ENCODE data around the gene HLCS. TPM values are rescaled to one million over a fixed set of nuclear protein-coding genes. Genes with fewer than 3 reads are reported as not detected.

Gene HLCS
- total RNA-seq, 1 donor from 2014 or later, result 25.0 TPM

- H3F3A ChIP-seq (ENCODE audit: low read depth), result peaks cover 14% of the 10 kb centered on the region
- H3K9me3 ChIP-seq (ENCODE audit: low read depth), result no peaks in the 10 kb centered on the region
Observed at GRCh38 chr21:36949171-36950141, 17.0 kb downstream of the HLCS start.

DNA sequence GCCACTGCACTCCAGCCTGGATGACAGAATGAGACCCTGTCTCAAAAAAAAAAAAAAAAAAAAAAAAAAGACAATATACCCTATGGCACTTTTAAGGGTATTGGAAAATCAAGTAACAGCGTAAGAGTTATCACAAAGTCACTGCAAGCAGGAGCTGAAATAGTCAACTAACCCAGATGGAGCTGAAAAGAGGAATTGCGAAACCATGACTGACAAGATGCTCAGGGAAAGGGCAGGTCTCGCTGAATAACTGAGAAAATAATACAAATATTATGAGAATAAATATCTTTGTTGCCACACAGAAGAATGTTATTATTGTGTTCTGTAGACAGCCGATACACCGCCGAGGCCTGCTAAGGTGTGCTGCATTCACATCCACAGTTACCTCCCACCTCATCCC is 17.8 kb downstream of the HLCS start:
- Histone ChIP-seq H2AFZ (replicated peaks) (no peak overlapping the region), H3K36me3 (no peaks in the 10 kb centered on the region), H3F3A (ENCODE audit: low read depth) (peaks cover 14% of the 10 kb centered on the region), H3K4me1 (peaks cover 13% of the 10 kb centered on the region), H3K79me2 (ENCODE audit: low read depth) (no peaks in the 10 kb centered on the region), H3K9ac (no peak overlapping the region), H3K4me2 (no peak overlapping the region), H3K9me3 (ENCODE audit: low read depth) (no peaks in the 10 kb centered on the region), H3K4me3 (no peak overlapping the region), H4K20me1 (ENCODE audit: low read depth) (no peaks in the 10 kb centered on the region), H3K27me3 (no peaks in the 10 kb centered on the region), H3K27ac (no peak overlapping the region)
- Mint-ChIP-seq H3K4me1 (peaks cover 18% of the 10 kb centered on the region), H3K36me3 (peaks cover 18% of the 10 kb centered on the region), H3K27me3 (ENCODE audit: insufficient read depth, low read depth) (peaks cover 11% of the 10 kb centered on the region), H3K27ac (no peak overlapping the region), H3K9me3 (peaks cover 4% of the 10 kb centered on the region), H3K4me3 (no peak overlapping the region)
- TF ChIP-seq EZH2phosphoT487 (IDR thresholded peaks at IDR 0.05) (no peak), EZH2 (IDR thresholded peaks at IDR 0.05) (no peak)
- TF ChIP-seq, protein P1, sequence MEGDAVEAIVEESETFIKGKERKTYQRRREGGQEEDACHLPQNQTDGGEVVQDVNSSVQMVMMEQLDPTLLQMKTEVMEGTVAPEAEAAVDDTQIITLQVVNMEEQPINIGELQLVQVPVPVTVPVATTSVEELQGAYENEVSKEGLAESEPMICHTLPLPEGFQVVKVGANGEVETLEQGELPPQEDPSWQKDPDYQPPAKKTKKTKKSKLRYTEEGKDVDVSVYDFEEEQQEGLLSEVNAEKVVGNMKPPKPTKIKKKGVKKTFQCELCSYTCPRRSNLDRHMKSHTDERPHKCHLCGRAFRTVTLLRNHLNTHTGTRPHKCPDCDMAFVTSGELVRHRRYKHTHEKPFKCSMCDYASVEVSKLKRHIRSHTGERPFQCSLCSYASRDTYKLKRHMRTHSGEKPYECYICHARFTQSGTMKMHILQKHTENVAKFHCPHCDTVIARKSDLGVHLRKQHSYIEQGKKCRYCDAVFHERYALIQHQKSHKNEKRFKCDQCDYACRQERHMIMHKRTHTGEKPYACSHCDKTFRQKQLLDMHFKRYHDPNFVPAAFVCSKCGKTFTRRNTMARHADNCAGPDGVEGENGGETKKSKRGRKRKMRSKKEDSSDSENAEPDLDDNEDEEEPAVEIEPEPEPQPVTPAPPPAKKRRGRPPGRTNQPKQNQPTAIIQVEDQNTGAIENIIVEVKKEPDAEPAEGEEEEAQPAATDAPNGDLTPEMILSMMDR (IDR thresholded peaks at IDR 0.05), result no peak
- no peak for DNase-seq (ENCODE audit: low spot score)

More at GRCh38 chr21:36949171-36950141, 17.0 kb downstream of the HLCS start:
- H3K36me3 Mint-ChIP-seq, result peaks cover 18% of the 10 kb centered on the region
- peak overlapping the region; percentile 43 for H3K27ac Mint-ChIP-seq
- DNase-seq (ENCODE audit: low spot score), result no peak
- TF ChIP-seq EZH2 (IDR thresholded peaks at IDR 0.05) (no peak), EZH2phosphoT487 (IDR thresholded peaks at IDR 0.05) (no peak)
- TF ChIP-seq, protein P1 (IDR thresholded peaks at IDR 0.05), result no peak
- Histone ChIP-seq H3K36me3 (no peaks in the 10 kb centered on the region), H3K27me3 (no peaks in the 10 kb centered on the region), H4K20me1 (ENCODE audit: low read depth) (no peaks in the 10 kb centered on the region), H2AFZ (replicated peaks) (no peak overlapping the region), H3K4me2 (no peak overlapping the region), H3K27ac (no peak overlapping the region), H3K4me1 (peaks cover 13% of the 10 kb centered on the region), H3K79me2 (ENCODE audit: low read depth) (no peaks in the 10 kb centered on the region), H3K4me3 (no peak overlapping the region), H3K9ac (no peak overlapping the region)
- peaks cover 10% of the 10 kb centered on the region for H3K27me3 Mint-ChIP-seq (ENCODE audit: insufficient read depth, low read depth)
- H3K4me3 Mint-ChIP-seq, result no peak overlapping the region
- peaks cover 18% of the 10 kb centered on the region for H3K4me1 Mint-ChIP-seq
- H3K9me3 Mint-ChIP-seq, result peaks cover 4% of the 10 kb centered on the region

DNA sequence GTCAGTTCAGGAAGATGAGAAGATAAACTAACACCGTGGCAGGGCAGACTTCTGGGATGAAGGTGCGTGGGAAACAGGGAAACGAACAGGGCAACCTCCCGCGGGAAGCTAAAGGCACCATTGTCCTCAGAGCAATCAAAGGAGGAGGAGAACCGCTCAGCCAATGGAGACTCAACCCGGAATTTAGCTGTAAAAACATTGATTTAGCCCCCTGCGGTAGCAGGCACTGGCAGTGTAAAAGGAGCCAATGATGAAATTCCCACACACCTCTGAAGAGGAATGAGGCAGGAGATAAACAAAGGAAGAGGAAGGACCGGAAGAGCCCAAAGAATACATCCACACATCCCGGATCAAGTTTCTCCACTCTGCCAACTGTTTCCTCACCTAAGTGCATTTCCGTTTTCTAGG is 19.5 kb downstream of the HLCS start:
- Mint-ChIP-seq H3K27me3 (ENCODE audit: insufficient read depth, low read depth) (peaks cover 11% of the 10 kb centered on the region), H3K4me3 (peak overlapping the region; percentile 53), H3K27ac (no peak overlapping the region), H3K4me1 (peaks cover 18% of the 10 kb centered on the region), H3K36me3 (peaks cover 20% of the 10 kb centered on the region), H3K9me3 (peaks cover 4% of the 10 kb centered on the region)
- peak overlapping the region; percentile 22 for H3K4me3 ChIP-seq
- TF ChIP-seq, protein P1 (IDR thresholded peaks at IDR 0.05), result no peak
- TF ChIP-seq EZH2 (IDR thresholded peaks at IDR 0.05), result no peak
- TF ChIP-seq EZH2phosphoT487 (IDR thresholded peaks at IDR 0.05), result no peak
- H3K9ac ChIP-seq, result no peak overlapping the region
- peak overlapping the region; percentile 68 for H3K4me2 ChIP-seq
- H3K9me3 ChIP-seq (ENCODE audit: low read depth), result no peaks in the 10 kb centered on the region
- peaks cover 13% of the 10 kb centered on the region for H3K4me1 ChIP-seq
- H3K27ac ChIP-seq, result peak overlapping the region; percentile 33
- no peaks in the 10 kb centered on the region for H3K79me2 ChIP-seq (ENCODE audit: low read depth)
- peak; percentile 20 for DNase-seq (ENCODE audit: low spot score)
- peaks cover 14% of the 10 kb centered on the region for H3F3A ChIP-seq (ENCODE audit: low read depth)
- peak overlapping the region; percentile 93 for H2AFZ ChIP-seq (replicated peaks)
- no peaks in the 10 kb centered on the region for H3K36me3 ChIP-seq
- no peaks in the 10 kb centered on the region for H4K20me1 ChIP-seq (ENCODE audit: low read depth)
- no peaks in the 10 kb centered on the region for H3K27me3 ChIP-seq
